IMR-90 (cell line): Measurements from ENCODE around the gene RSRC1.
"Not testable (repeated sequence)": the region's sequence is repeated elsewhere in the genome, so short reads cannot be mapped to it uniquely, and the experiment has no call there.

Experiments used
- BHLHE40 ChIP-seq: fragments of 150-350 bp; IDR thresholded peaks from 2 replicates; pipeline ENCODE4 v1.6.1; 2016; ENCODE audit warnings: mild to moderate bottlenecking, low read depth, low read length
- CEBPB ChIP-seq: IDR thresholded peaks from 2 replicates; pipeline ENCODE4 v1.6.1; 2012; ENCODE audit warnings: low read depth, low read length, improper control_type of control experiment
- CTCF ChIP-seq: conservative IDR thresholded peaks from 2 replicates; pipeline ENCODE4 v1.5.1; 2012; ENCODE audit warnings: mild to moderate bottlenecking, low read depth, low read length, improper control_type of control experiment
- FOS ChIP-seq: fragments of 150-350 bp; IDR thresholded peaks from 2 replicates; pipeline ENCODE4 v1.6.1; 2016; ENCODE audit warnings: low read depth, low read length
- MAFK ChIP-seq: IDR thresholded peaks from 2 replicates; pipeline ENCODE4 v1.6.1; 2012; ENCODE audit warnings: low read depth, low read length, improper control_type of control experiment
- MXI1 ChIP-seq: IDR thresholded peaks from 2 replicates; pipeline ENCODE4 v1.6.1; 2012; ENCODE audit warnings: low read depth, mild to moderate bottlenecking, low read length, moderate library complexity, borderline replicate concordance
- NFE2L2 ChIP-seq: fragments of 150-350 bp; IDR thresholded peaks from 2 replicates; pipeline ENCODE4 v1.6.1; 2016; ENCODE audit warnings: low read depth, mild to moderate bottlenecking, low read length
- POLR2A ChIP-seq: IDR thresholded peaks from 2 replicates; pipeline ENCODE4 v1.6.1; 2012; ENCODE audit warnings: mild to moderate bottlenecking, low read depth, low read length
- RAD21 ChIP-seq: IDR thresholded peaks from 2 replicates; pipeline ENCODE4 v1.6.1; 2012; ENCODE audit warnings: low read length, improper control_type of control experiment
- RFX5 ChIP-seq: IDR thresholded peaks from 2 replicates; pipeline ENCODE4 v1.8.0; 2012; ENCODE audit warnings: low read depth, mild to moderate bottlenecking, low read length, moderate library complexity
- USF2 ChIP-seq: fragments of 150-350 bp; IDR thresholded peaks from 2 replicates; pipeline ENCODE4 v1.6.1; 2017; ENCODE audit warnings: mild to moderate bottlenecking, antibody characterized with exemption, low read length, low read depth

GRCh38 chr3:158516729-158517128 lies 406.8 kb downstream of the RSRC1 start:
- TF ChIP-seq CTCF, BHLHE40, POLR2A, MAFK, USF2, CEBPB, NFE2L2, FOS, RFX5, RAD21, MXI1: not testable (repeated sequence)
